Activated naive CD4-positive, alpha-beta T cell treated with anti-CD3 and anti-CD28 coated beads, Interleukin-2, amount 10 ng/mL, durations not matched to agents 7 days and 5 days (primary cell): Measurements from ENCODE around the gene PTPRD.

ENCODE experiments used
- CTCF ChIA-PET: fragments of 350-600 bp; sonication (Branson Sonifier 250); formaldehyde crosslinking; loops from one replicate; lab custom pipeline; 2021; ENCODE audit warnings: antibody characterized with exemption; lab: Charles Lee
- DNase-seq: peaks from one replicate; pipeline ENCODE4 v3.0.0-alpha.2; 2020
- H3K27ac Mint-ChIP-seq: one replicate; pipeline ENCODE4 v1.8.0; 2021; ENCODE audit warnings: mild to moderate bottlenecking, moderate library complexity, mixed read lengths
- H3K27me3 Mint-ChIP-seq: one replicate; pipeline ENCODE4 v1.8.0; 2021; ENCODE audit warnings: mild to moderate bottlenecking, mixed read lengths
- H3K36me3 Mint-ChIP-seq: one replicate; pipeline ENCODE4 v1.8.0; 2021; ENCODE audit warnings: mixed read lengths
- H3K4me1 Mint-ChIP-seq: one replicate; pipeline ENCODE4 v1.8.0; 2021; ENCODE audit warnings: mixed read lengths
- H3K4me3 Mint-ChIP-seq: one replicate; pipeline ENCODE4 v1.8.0; 2021; ENCODE audit warnings: mild to moderate bottlenecking, moderate library complexity, mixed read lengths
- H3K9me3 Mint-ChIP-seq: one replicate; pipeline ENCODE4 v1.8.0; 2021; ENCODE audit warnings: mixed read lengths

Gene PTPRD

DNA sequence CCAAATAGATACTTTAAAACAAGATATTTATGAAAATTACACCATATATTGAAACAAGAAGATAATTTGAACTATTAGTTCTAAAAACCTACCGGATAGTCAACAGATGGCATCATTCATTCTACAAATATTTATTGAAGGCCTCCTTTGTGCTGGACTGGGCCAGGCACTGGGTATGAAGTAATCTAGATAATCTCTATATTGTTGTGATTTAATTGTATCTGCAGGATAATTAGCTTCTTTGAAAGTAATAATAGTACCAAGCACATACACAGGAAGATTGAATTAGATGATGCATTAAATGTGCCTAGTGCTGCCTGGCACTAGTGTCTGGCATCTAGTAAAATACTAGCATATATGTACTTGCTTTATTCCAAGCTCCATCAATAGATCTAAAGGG is 2078.0 kb downstream of the PTPRD start:
- no peak overlapping the region for H3K27ac Mint-ChIP-seq
- no peak for DNase-seq
- H3K9me3 Mint-ChIP-seq = no peaks in the 10 kb centered on the region
- no peak overlapping the region for H3K4me3 Mint-ChIP-seq
- H3K27me3 Mint-ChIP-seq = no peaks in the 10 kb centered on the region
- no peaks in the 10 kb centered on the region for H3K36me3 Mint-ChIP-seq
- H3K4me1 Mint-ChIP-seq = no peaks in the 10 kb centered on the region
- CTCF ChIA-PET = no interaction called here

DNA sequence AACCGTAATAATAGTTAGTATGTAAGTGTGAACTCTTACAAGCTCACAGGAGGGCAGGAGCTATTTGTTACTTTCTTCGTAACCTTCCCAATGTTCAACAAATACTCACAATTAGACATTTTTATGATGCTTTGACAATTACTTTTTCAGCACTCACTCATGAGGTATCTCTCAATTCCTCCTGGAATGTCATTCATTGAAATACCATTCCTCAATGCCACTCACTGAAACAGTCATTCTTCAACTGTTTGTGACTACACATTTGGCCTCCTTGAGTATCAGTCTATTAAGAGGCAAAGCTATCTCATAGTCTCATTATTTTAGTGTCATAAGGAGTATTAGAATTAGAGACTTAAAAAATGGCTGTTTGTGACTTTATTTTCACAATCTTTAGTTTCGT is 2079.1 kb downstream of the PTPRD start:
- H3K27me3 Mint-ChIP-seq = no peaks in the 10 kb centered on the region
- no peak overlapping the region for H3K4me3 Mint-ChIP-seq
- no peaks in the 10 kb centered on the region for H3K4me1 Mint-ChIP-seq
- CTCF ChIA-PET = no interaction called here
- H3K36me3 Mint-ChIP-seq = no peaks in the 10 kb centered on the region
- H3K9me3 Mint-ChIP-seq = no peaks in the 10 kb centered on the region
- DNase-seq = no peak
- H3K27ac Mint-ChIP-seq = no peak overlapping the region

DNA sequence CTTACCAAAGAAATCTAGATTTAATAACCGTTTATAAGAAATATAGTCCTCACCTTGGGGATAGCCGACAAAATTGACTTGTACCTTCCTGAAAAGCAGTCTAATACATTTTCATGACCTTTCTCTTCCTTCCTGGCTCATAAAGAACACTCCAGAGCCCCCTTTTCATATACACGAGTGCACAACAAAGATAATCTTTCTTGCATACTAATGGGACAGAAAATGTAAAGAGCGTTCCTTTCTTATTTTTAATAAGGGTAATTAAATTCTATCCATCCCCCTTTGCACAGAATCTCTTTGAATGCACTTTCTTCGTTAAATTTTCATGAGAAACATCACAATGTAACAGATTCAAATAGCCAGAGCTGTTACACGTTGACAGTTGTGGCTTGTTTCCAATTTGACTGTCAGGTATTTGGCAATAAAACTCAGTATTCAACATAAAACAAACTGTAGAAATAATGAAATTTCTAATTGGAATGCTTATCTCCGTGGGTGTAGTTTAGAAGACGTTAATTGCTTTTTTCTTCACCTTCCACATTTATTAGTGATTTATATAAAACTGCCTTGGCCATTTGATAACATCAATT is 2080.9 kb downstream of the PTPRD start:
- H3K27me3 Mint-ChIP-seq = no peaks in the 10 kb centered on the region
- no peak overlapping the region for H3K27ac Mint-ChIP-seq
- no peak for DNase-seq
- H3K9me3 Mint-ChIP-seq = no peaks in the 10 kb centered on the region
- CTCF ChIA-PET = interaction anchor here (1.4 kb wide), 1 partner anchor 23 kb away, joined by 3 read pairs; no protein-coding TSS in a partner anchor
- H3K36me3 Mint-ChIP-seq = no peaks in the 10 kb centered on the region
- H3K4me3 Mint-ChIP-seq = no peak overlapping the region
- no peaks in the 10 kb centered on the region for H3K4me1 Mint-ChIP-seq

DNA sequence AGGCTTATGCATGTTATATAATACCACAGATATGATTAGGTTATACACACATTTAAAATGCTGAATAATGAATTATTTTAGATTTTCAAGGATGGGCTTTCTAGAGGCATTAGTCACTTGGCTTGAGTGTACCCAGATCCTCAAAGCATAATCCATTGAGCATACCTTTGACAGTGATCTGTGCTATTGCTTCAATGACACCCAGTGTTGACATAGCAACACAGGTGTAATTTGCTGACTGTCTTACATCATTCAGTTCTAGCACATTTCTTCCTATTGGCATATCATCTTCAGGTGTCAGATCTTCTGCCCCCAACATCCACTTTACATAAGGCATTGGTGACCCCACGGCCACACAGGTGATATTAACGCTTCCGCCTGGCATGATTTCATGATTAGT is 2091.7 kb downstream of the PTPRD start:
- Mint-ChIP-seq H3K4me1 (no peaks in the 10 kb centered on the region), H3K36me3 (no peaks in the 10 kb centered on the region), H3K9me3 (no peaks in the 10 kb centered on the region), H3K27ac (no peak overlapping the region), H3K27me3 (no peaks in the 10 kb centered on the region), H3K4me3 (no peak overlapping the region)
- CTCF ChIA-PET = no interaction called here
- DNase-seq = no peak

DNA sequence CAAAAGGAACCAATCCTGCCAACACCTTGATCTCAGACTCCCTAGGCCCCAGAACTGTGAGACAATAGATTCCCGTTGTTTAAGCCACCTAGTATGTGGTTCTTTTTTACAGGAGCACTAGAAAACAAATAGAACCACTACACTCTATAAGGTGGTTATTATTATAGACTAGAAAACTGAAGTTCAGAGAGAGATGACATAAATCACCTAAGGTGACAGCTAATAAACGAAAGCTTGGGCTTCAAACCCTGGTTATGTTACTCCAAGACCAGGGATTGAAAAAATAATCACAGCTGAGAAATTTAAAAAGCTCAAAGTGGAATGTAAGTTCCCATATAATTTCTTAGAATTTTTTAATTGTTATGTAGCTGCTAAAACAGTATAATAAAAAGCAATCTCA is 2097.1 kb downstream of the PTPRD start:
- no peaks in the 10 kb centered on the region for H3K36me3 Mint-ChIP-seq
- H3K4me1 Mint-ChIP-seq = no peaks in the 10 kb centered on the region
- CTCF ChIA-PET = no interaction called here
- no peaks in the 10 kb centered on the region for H3K9me3 Mint-ChIP-seq
- H3K27ac Mint-ChIP-seq = no peak overlapping the region
- H3K4me3 Mint-ChIP-seq = no peak overlapping the region
- no peaks in the 10 kb centered on the region for H3K27me3 Mint-ChIP-seq
- no peak for DNase-seq

DNA sequence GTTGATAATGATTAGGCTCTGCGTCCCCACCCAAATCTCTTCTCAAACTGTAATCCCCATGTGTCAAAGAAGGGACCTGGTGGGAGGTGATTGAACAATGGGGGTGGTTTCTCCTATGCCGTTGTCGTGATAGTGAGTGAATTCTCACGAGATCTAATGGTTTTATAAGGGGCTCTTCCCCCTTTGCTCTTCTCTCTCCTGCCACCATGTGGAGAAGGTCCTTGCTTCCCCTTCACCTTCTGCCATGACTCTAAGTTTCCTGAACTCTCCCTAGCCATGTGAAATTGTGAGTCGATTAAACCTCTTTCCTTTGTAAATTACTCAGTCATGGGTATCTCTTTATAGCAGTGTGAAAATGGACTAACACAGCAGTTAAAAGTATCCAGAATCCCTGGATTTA is 2098.0 kb downstream of the PTPRD start:
- Mint-ChIP-seq H3K4me1 (no peaks in the 10 kb centered on the region), H3K36me3 (no peaks in the 10 kb centered on the region), H3K4me3 (no peak overlapping the region), H3K9me3 (no peaks in the 10 kb centered on the region), H3K27ac (no peak overlapping the region), H3K27me3 (no peaks in the 10 kb centered on the region)
- DNase-seq = no peak
- CTCF ChIA-PET = no interaction called here

DNA sequence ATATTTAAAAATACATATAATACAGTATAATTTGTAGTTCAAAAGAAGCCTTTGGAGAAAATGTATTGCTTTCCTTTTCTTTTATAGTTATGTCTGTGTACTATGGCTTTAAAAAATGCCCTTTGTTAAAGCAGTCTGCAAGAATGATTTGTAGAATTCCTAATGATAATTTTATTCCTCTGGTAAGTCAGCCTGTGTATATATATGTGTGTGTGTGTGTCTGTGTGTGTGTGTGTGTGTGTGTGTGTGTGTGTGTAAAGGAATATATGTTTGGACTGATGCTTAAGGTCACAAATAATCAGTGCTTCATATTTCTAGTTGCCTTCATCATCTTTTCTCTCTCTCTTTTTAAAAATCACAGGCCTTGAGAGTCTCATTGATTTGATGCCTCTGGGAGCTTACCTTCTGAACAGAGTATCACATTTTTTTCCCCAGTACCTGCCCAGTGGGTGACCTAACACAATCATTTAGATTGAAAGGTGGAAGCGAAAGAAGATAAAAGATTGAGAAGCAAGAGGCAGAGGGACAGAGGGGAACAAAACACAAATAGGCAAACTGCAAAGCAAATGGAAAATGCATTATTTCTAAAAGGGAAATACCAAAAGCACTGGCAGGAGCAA is 2104.0 kb downstream of the PTPRD start:
- Mint-ChIP-seq H3K9me3 (no peaks in the 10 kb centered on the region), H3K4me3 (no peak overlapping the region), H3K4me1 (no peaks in the 10 kb centered on the region), H3K27ac (no peak overlapping the region), H3K36me3 (no peaks in the 10 kb centered on the region), H3K27me3 (no peaks in the 10 kb centered on the region)
- no peak for DNase-seq
- CTCF ChIA-PET = no interaction called here

DNA sequence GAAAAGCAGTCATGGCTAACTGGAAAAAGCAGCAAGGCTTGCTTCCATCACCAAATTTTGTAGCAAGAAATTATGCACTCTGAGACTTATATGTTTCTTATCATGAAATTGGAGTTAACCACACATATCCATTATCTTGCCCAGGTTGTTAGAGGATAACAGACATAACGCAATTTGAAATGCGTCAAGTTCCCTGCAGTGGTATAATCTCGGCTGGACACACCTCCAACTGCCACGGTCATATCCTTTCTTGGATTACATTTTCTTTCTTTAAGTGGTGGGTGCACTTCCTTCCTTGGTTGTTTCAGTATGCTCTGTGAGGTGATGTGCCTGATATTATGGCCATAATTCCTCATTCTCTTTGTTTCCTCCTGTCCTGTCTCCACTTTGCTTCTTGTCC is 2118.2 kb downstream of the PTPRD start:
- Mint-ChIP-seq H3K27me3 (no peaks in the 10 kb centered on the region), H3K4me1 (no peaks in the 10 kb centered on the region), H3K27ac (no peak overlapping the region), H3K4me3 (no peak overlapping the region), H3K9me3 (no peaks in the 10 kb centered on the region), H3K36me3 (no peaks in the 10 kb centered on the region)
- CTCF ChIA-PET = no interaction called here
- DNase-seq = no peak

DNA sequence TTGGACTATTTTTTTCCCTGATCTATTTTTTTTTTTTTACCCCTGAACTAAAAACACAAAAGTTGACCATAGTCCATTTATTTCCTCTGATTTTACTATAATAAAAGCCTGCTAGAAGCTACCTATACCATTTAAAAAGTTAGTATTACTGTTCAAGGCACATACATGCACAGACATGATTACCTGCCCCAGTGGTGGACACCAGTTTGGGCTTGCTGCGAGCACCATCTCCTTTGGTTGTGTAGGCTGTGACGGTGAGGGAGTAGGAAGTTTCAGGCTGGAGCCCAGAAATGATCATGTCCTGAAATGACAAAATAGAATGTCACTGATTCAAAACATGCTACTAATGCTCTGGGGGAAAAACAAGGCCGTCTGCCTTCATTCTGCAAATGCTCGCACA is 2120.1 kb downstream of the PTPRD start:
- Mint-ChIP-seq H3K4me3 (no peak overlapping the region), H3K27me3 (no peaks in the 10 kb centered on the region), H3K36me3 (no peaks in the 10 kb centered on the region), H3K27ac (no peak overlapping the region), H3K9me3 (no peaks in the 10 kb centered on the region), H3K4me1 (no peaks in the 10 kb centered on the region)
- no peak for DNase-seq
- CTCF ChIA-PET = no interaction called here

DNA sequence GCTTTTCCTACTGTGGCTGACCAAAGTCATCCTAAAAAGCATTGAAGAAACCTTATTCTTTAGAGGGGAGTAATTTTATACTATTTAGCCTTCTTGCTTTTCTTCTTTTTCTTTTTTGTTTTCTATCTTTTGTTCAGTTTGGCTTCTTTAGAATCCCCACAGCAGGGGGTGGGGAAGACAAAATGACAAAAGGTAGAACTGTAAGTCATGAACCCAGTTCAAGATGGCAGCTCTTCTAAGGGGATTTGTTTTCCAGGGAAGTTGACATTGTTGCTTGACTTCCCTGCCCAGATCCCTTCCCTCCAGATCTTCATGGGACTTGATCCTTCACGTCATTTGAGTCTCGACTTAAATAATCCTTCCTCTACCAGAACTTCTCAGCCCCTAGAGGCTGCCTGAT is 2120.8 kb downstream of the PTPRD start:
- CTCF ChIA-PET = no interaction called here

DNA sequence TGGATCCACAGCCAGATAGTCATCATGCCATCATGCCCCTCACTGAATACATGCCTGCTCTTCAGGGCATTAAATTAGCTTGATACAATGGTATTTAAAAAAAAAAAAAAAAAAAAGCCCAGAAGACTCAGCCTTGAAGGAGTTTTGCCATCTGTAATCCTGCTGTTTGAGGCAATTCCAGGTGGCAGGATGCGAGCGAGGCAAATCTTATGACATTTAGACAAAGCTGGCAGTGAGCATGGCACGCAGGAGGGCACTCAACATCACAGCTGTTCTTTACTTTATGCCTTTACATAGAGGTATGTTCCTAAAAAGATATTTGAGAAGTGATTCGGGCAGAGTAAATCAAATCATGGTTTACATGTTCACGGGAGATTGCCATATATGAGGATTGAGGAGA is 2121.2 kb downstream of the PTPRD start:
- Mint-ChIP-seq H3K4me3 (no peak overlapping the region), H3K9me3 (no peaks in the 10 kb centered on the region), H3K4me1 (no peaks in the 10 kb centered on the region), H3K27ac (no peak overlapping the region), H3K36me3 (no peaks in the 10 kb centered on the region), H3K27me3 (no peaks in the 10 kb centered on the region)
- DNase-seq = no peak
- CTCF ChIA-PET = no interaction called here

More for the DNA sequence above, 2120.8 kb downstream of the PTPRD start:
- Mint-ChIP-seq H3K36me3 (no peaks in the 10 kb centered on the region), H3K9me3 (no peaks in the 10 kb centered on the region), H3K4me3 (no peak overlapping the region), H3K27me3 (no peaks in the 10 kb centered on the region), H3K4me1 (no peaks in the 10 kb centered on the region), H3K27ac (no peak overlapping the region)
- DNase-seq = no peak

DNA sequence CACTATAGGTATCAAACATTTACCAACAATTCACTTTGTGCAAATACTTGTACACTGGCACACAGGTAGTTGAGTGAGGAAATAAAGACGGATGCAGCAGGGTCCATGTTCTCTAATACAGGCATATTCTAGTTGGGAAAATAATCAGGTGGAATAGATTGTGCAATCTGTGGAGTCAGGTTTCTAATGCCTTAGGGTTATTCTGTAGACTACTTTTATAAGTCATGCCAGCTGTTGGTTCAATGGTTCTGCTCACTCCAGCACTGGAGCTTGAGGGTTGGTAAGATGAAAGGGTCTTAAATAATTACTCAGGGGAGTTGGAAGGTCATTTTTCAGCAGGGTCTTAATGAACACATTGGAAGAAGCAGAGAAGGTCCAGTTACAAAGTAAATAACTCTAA is 2123.0 kb downstream of the PTPRD start:
- DNase-seq = no peak
- CTCF ChIA-PET = no interaction called here
- Mint-ChIP-seq H3K27ac (no peak overlapping the region), H3K4me3 (no peak overlapping the region), H3K9me3 (no peaks in the 10 kb centered on the region), H3K36me3 (no peaks in the 10 kb centered on the region), H3K4me1 (no peaks in the 10 kb centered on the region), H3K27me3 (no peaks in the 10 kb centered on the region)

DNA sequence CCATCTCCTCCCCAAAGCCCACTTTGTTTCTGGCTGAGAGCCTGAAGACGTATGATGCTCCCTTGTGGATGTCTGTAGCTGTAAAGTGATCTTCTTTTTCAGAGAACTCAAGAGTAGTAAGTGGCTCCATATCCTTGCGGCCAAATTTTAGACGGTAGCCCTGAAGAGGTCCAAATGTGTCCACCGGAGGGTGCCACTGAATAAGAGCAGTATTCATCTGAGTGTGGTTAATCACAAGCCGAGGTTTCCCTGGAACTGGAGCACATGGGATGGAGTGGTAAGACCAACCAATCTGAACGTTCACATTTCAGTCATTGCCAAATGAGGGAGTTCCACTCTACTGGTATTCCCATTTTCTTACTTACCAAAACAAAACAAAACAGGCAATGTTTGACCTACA is 2126.7 kb downstream of the PTPRD start:
- DNase-seq = no peak
- no peaks in the 10 kb centered on the region for H3K36me3 Mint-ChIP-seq
- H3K4me1 Mint-ChIP-seq = no peaks in the 10 kb centered on the region
- H3K9me3 Mint-ChIP-seq = no peaks in the 10 kb centered on the region
- H3K27me3 Mint-ChIP-seq = no peaks in the 10 kb centered on the region
- no peak overlapping the region for H3K27ac Mint-ChIP-seq
- H3K4me3 Mint-ChIP-seq = no peak overlapping the region
- CTCF ChIA-PET = no interaction called here

DNA sequence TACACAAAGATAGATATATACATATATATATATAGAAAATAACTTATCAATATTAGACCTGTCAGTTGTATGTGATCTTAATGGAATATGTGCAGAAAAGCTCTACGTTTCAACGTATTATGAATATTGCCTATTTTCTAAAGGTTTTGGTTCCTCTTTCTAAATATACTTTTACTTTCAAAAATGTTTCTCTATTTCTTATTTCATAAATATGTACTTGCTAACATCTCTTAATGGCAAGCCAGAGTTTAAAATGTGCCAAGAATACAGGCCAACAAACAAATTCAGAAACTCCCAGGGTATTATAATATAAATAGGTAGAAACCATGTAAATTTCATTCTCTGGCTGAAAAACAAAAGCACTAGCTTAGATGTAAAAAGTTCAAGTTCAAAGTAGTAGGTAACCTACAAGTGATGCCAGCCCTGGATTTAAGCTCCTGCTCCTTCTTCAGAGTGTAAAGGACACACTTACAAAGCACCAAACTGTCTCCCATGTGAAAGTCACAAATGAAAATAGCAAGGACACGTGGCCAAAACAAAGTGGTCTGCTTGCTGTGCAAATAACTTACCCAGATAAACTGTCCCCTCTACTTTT is 2128.1 kb downstream of the PTPRD start:
- Mint-ChIP-seq H3K27ac (no peak overlapping the region), H3K36me3 (no peaks in the 10 kb centered on the region), H3K9me3 (no peaks in the 10 kb centered on the region), H3K27me3 (no peaks in the 10 kb centered on the region), H3K4me3 (no peak overlapping the region), H3K4me1 (no peaks in the 10 kb centered on the region)
- no peak for DNase-seq
- CTCF ChIA-PET = no interaction called here

DNA sequence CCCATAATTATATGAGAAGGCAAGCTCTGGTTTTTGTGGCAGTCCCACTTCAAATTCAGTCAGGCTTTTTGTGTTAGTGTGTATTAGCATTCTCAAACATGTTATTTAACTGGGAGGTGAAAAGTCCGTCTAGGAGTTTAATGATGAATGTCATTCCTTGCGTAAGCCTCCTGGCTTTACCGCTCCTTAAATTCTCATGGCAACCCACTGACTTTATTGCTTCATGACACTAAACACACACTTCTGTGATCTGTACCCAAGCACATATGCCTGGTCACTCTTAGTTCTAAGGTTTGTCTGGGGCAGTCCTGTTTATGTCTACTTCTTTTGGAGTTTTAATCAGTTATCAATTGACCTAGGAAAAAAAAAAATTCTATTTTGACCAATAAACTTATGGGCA is 2135.4 kb downstream of the PTPRD start:
- no peaks in the 10 kb centered on the region for H3K27me3 Mint-ChIP-seq
- H3K27ac Mint-ChIP-seq = no peak overlapping the region
- no peaks in the 10 kb centered on the region for H3K36me3 Mint-ChIP-seq
- no peak for DNase-seq
- CTCF ChIA-PET = no interaction called here
- H3K4me1 Mint-ChIP-seq = no peaks in the 10 kb centered on the region
- no peak overlapping the region for H3K4me3 Mint-ChIP-seq
- no peaks in the 10 kb centered on the region for H3K9me3 Mint-ChIP-seq
